NCI-H774 (cell line): ENCODE data around the gene ABHD14A.
"Not testable (repeated sequence)": the region's sequence is repeated elsewhere in the genome, so short reads cannot be mapped to it uniquely, and the experiment has no call there.

Source experiments
- DNase-seq: peaks from one replicate; lab custom pipeline; 2025; lab: John Stamatoyannopoulos, UW

ABHD14A gene

DNA sequence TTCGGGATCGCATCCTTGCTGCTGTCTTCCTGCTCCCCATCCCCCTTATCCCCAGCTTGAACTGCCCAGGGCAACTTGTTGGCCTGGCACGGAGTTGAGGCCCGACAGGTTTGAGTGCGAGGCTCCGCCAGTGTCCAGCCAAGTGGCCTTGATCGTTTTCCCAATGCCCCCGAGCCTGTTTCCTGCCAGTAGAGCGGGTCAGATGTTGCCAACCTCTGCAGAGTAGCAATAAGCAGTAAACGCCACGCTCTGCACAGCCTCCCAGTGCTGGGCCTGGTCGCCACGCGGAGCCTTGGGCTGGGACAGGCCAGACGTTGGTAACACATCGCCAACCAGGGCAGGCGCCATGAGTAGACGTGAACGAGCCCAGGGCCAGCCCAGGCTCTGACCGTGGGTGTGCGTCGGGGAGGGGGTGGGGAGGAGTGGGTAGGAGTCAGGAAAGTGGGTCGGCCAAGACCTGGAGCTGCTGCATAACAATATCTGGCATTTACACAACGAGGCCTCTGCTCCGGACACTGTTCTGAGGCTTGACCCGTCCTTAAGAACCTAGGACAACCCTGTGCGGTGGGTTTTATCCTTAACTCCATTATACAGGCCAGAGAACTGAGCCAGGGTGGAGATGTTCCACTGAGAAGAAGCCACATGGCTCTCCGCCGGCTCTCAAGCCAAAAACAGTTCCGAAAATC lies 444 bp upstream of the ABHD14A start:
- no peak for DNase-seq

DNA sequence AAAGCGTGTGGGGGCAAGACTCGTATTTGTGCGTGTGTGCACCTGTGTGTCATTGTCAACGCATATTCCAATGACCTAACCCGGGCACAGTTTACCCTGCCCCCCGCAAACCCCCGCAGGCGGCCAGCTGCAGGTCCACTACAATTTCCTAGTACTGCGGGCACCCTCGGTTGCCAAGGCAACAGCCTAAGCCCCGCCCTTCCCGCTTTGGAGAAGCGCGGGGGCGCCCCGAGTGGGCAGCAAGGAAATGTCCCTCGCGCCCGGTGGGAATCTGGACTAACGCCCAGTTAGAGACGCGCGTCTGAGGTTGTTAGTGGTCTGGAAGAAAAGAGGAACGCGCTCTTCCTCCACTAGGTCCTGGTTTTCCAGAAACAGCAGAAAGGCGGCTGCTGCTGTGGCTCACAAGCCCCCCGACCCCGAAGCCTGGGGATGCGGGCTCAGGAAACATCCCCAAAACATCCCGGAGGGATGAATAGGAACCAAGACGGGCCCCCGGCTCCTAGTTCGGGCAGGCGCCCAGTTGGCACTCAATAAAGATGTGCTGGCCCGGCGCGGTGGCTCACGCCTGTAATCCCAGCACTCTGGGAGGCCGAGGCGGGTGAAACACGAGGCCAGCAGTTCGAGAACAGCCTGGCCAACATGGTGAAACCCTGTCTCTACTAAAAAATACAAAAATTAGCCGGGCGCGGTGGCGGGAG lies 1.1 kb downstream of the ABHD14A start:
- no peak for DNase-seq

DNA sequence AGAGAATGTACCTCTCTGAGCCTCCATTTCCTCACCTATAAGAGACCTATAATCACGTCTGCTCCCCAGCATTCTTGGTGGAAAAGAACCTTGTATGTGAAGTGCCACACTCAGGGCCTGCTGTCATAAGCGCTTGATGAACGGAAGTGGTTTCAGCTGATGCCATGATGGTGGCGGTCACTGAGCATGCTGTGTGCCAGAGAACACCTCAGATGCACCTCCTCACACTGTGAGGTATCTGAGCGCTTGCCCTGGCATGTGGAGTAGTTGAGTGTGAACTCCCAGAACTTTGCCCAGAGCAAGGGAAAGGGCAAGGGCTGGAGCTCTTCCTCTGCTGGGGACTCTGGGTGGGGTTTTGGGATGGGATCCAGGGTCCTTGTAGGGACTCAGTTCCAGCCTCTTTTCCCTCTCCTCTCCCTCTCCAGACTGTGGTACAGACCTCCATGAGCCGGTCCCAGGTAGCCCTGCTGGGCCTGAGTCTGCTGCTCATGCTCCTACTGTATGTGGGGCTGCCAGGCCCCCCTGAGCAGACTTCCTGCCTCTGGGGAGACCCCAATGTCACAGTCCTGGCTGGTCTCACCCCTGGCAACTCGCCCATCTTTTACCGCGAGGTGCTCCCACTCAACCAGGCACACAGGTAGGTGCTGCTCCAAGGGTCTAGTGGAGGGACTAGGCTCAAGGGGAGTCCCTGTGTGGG lies 2.7 kb downstream of the ABHD14A start:
- DNase-seq = no peak

DNA sequence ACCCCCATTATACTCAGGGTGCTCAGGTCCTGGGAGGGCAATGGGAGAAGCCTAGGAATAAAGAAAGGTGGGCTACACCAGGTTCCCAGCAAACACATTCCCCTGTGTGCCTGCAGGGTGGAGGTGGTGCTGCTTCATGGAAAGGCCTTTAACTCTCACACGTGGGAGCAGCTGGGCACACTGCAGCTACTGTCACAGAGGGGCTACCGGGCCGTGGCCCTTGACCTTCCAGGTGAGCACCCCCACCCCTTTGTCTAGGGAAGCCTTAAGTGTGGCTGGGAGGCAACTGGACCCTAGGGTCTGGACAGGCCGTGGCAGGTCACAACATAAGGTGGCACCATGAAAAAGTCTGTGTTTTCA lies 3.3 kb downstream of the ABHD14A start:
- DNase-seq = no peak

DNA sequence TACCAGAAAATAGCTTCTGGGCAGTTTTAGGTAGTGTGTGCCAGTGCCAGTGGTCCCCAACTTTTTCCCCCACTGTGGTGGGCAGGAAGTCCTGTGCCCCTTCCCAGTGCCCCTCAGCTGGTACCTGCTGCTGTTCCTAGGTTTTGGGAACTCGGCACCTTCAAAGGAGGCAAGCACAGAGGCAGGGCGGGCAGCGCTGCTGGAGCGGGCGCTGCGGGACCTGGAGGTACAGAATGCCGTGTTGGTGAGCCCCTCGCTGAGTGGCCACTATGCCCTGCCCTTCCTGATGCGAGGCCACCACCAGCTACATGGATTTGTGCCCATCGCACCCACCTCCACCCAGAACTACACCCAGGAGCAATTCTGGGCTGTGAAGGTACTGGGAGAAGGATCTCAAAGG lies 5.4 kb downstream of the ABHD14A start:
- no peak for DNase-seq

DNA sequence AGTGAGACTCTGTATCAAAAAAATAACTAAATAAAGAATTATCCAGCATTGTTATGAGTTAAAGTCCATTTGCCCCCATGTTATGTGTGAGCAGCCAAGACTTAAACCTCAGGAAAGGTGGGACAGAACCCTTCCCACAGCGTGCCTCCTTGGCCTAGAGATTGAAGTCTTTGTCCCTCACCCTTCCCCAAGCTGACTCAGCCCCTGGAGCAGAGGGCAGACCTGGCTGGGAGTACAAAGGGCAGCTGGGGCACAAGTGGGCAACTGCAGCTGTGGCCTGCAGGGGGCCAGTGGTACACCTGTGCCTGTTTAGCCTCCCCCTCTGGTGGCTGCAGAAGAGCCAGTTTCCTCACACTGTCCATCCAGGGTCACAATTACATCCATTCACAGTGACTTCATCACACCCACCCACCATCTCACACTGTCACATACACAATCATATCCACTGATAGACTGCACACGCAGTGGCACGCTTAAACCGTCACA lies 7.5 kb downstream of the ABHD14A start:
- DNase-seq = no peak

DNA sequence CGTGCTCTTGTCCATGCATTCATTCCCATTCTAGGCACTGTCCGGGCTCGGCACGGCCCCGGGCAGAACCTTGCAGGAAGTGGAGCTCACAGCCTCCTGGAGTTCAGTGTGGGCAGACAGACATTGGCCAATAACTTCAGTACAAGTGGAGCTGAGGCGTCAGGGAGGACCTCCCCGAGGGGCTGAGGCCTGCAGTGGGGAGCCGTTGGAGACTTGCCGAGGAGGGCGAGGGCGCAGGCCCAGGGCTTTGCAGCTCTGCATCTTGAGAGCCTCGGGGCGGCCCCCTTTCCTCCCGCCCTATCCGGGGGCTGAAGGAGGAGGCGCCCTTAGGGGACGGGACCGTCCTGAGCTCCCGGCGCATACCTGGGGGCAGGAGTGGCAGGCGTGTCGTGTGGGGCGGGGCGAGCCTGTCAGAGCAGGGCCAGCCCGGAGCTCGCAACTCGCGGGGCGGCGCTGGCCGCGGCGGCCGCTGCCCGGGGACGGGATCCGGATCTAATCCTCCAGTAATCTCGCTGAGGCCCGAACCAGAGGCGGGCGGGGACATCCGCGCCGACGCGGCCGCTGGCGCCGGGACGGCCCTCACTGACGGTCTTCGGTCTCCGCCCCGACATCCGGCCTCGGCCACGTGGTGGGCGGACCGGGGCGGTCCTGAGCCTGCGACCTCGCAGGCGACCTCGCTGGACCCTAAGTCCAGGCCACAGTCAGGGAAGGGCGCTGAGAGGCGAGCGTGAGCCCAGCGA lies 8.1 kb downstream of the ABHD14A start, which contains the start of gene ACY1:
TSS of gene ACY1 (plus strand) at position 698 of the 740 bp plus-strand sequence. CDS start 530 bp downstream, outside the sequence.
- DNase-seq = peak; percentile 25

DNA sequence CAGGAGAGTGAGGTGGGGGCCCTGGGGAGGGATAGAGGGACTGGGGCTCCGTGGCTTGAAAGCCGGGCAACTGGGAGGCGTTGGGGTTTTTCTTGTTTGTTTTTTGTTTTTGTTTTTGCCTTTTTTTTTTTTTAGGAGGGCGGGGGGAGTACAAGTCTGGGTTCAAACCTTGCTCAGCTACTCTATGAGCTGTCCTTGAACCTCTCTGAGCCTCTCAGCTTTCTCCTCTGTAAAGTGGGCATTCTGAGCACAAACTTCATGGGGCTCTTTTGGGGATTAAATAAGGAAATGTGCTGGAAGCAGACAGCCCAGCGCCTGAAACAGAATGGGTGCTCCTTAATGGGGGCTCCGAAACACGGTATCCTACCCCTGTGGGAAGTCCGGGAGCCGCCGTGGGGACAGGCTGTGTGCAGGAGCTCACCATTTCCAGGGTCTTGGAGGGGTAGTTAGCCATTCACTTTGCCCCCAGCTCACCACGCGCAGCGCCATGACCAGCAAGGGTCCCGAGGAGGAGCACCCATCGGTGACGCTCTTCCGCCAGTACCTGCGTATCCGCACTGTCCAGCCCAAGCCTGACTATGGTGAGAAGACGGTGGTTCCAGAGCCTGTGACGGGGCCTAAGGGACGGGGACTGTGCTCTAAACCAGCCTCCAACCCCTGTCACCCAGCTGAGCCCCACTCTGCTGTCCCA lies 8.9 kb downstream of the ABHD14A start:
- DNase-seq = no peak

DNA sequence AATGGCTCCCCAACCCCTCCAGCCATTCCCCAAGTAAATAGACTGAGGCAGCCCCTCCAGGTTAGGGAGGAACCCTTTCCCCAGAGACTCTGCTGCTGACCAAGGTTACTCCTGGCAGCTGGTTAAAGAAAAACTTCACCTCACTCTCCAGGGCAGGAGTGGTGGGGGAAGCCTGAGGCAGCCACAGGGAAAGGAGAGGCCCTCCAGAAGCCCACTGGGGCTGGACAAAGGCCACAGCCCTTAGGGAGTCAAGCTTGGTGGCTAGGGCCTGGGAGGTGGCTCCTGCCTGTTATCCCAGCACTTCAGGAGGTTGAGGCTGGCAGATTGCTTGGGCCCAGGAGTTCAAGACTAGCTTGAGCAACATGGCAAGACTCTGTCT lies 9.4 kb downstream of the ABHD14A start:
- no peak for DNase-seq

DNA sequence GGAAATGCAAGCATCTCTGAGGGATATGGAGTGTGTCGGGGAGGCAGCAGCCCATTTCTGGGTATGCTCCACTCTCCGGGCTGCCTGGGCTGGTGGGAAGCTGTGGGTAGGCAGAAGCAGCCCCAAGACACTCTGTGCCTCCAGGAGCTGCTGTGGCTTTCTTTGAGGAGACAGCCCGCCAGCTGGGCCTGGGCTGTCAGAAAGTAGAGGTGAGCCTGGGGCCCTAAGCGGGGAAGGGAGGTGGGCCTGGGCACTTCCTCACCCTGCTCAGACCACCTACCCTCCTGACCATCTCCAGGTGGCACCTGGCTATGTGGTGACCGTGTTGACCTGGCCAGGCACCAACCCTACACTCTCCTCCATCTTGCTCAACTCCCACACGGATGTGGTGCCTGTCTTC lies 10.2 kb downstream of the ABHD14A start:
- no peak for DNase-seq

DNA sequence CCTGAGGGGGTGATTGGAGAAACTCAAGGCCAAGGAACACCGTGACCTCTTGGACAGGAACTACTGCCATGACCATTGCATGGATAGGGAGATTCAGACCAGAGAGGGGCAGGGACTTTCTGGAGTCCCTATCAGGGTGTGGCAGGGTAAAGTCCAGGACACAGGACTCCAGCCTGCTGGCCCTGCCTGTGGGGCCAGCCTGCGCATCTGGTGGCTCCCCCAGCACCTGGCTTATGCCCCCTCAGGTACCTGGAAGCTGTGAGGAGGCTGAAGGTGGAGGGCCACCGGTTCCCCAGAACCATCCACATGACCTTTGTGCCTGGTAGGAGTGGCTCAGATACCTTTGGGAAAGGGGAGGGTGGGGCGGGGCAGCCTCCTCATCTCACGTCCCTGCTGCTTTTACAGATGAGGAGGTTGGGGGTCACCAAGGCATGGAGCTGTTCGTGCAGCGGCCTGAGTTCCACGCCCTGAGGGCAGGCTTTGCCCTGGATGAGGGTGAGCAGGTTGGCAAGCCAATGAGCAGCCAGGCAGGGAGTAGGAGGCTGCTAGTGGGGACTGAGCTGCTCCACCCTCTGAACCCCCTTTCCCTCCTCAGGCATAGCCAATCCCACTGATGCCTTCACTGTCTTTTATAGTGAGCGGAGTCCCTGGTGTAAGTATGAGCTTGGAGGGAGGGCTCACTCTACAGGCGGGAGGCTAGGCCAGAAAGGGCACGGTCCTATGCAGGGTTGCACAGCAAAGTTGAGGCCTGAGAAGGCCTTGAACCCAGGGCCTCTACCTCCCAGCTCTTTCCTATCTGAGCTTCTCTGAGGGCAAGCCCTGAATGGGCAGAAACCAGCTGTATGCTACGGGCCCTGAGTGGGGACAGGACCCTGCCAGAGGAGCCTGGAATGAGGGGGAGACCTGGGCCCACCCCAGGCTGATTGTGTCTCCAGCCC lies 11.4 kb downstream of the ABHD14A start:
- DNase-seq = no peak

DNA sequence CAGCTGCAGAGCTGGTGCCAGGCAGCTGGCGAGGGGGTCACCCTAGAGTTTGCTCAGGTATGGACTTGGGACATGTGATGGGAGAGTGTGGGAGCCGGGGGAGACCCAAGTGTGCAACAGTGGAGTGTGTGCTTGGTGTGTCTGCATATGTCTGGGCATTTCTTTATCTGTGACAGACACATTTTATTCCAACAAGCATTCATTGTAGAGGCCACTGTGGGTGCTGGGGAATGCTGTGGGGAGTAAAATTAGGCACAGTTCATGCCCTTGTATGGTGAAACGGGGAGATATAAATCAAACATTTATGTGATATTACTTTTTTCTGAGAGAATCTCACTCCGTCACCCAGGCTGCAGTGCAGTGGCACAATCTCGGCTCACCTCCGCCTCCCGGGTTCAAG lies 12.7 kb downstream of the ABHD14A start:
- no peak for DNase-seq

DNA sequence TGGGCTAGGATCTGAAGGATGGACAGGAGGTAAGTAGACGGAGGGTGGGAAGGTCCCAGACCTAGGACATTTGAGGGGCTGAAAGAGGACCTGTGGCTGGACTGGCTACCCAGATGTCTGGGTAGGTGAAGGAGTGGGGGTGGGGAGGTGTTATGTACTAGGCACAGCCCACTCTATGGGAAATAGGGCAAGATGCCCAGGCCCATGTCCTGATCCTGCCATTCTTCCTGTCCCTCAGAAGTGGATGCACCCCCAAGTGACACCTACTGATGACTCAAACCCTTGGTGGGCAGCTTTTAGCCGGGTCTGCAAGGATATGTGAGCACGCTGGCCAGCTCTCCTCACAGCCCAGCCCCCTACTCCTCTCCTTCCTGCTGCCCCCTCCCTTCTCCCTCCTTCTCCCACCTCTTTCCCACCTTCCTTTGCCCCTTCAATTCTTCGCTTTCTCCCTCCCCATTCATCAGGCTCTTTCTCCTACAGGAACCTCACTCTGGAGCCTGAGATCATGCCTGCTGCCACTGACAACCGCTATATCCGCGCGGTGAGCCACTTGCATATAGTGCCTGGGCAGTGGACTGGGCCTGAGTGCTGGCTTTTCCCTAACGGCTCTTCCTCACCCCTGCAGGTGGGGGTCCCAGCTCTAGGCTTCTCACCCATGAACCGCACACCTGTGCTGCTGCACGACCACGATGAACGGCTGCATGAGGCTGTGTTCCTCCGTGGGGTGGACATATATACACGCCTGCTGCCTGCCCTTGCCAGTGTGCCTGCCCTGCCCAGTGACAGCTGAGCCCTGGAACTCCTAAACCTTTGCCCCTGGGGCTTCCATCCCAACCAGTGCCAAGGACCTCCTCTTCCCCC lies 13.7 kb downstream of the ABHD14A start:
- DNase-seq = no peak

DNA sequence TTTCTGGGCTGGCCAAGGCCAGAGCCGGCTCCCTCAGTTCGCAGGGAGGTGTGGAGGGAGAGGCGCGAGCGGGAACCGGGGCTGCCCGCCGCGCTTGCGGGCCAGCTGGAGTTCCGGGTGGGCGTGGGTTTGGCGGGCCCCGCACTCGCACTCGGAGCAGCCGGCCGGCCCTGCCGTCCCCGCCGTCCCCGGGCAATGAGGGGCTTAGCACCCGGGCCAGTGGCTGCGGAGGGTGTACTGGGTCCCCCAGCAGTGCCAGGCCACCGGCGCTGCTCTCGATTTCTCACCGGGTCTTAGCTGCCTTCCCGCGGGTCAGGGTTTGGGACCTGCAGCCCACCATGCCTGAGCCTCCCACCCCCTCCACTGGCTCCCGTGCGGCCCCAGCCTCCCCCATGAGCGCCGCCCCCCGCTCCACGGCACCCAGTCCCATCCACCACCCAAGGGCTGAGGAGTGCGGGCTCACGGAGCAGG lies 15.7 kb downstream of the ABHD14A start:
- DNase-seq = not testable (repeated sequence)

DNA sequence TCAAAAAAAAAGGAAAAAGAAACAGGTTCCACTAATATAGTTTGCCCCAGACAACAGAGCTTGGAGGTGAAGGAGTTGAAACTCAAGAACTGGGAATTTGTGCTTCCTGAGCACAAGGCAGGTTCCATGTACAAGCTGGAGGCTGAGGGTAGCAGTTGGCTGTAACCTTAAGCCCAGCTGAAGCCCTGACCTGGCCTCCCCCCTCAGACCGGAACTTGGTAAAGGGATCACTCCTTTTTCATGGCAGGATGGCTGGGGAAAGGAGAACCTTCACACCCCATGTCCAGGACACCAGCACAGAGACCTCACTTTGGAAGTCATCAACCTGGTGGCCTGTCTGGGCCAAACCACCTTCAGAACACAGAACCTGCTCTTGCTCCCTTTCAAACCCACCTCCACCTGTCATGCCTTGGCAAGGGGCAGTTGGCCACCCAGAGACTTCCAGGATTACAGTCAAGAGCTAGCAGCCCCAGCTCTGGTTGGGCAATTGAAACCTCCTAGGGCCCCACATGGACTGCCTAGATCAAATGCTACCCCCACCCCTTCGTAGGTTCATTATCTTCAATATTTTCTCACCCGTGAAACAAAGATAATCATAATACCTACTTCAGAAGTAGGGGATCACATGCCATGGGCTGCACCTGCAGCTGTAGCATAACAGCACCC lies 17.3 kb downstream of the ABHD14A start:
- DNase-seq = no peak

DNA sequence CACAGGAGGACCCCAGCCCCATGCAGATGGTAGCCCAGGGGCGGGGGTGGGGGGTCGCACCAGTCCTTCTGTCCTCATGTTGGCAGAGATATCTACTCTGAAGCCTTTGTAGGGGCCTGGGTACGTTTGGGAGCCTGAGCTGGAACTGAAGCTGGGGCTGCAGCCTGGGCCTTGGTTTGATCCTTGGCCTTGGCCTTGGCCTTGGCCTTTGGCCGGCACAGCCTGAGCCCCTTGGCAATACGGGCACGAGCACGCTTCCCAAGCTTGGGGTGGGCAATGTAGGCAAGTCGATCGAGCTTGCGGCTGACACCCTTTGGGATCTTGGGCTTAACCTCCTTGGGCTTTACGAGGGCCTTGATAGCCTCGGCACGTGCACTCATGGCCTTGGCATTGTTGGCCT lies 18.8 kb downstream of the ABHD14A start:
- not testable (repeated sequence) for DNase-seq

DNA sequence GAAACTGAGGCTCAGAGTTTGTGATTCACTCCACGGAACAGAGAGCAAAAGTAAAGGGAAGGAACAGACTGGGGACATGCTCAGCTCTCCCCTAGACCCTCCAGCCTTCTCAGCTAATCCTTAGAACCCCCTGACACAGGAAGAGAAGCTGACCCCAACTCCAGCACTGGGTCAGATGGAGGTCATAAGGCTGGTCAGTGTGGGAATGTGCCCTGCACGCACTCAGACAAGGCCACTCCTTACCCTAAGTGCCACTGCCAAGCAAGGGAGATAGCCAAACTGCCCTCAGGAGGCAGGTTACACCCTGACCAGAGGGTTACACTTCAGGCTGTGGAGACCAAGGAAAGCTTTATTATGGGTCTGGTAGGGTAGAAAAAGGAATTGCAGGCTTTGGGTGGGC lies 19.7 kb downstream of the ABHD14A start:
- DNase-seq = no peak

DNA sequence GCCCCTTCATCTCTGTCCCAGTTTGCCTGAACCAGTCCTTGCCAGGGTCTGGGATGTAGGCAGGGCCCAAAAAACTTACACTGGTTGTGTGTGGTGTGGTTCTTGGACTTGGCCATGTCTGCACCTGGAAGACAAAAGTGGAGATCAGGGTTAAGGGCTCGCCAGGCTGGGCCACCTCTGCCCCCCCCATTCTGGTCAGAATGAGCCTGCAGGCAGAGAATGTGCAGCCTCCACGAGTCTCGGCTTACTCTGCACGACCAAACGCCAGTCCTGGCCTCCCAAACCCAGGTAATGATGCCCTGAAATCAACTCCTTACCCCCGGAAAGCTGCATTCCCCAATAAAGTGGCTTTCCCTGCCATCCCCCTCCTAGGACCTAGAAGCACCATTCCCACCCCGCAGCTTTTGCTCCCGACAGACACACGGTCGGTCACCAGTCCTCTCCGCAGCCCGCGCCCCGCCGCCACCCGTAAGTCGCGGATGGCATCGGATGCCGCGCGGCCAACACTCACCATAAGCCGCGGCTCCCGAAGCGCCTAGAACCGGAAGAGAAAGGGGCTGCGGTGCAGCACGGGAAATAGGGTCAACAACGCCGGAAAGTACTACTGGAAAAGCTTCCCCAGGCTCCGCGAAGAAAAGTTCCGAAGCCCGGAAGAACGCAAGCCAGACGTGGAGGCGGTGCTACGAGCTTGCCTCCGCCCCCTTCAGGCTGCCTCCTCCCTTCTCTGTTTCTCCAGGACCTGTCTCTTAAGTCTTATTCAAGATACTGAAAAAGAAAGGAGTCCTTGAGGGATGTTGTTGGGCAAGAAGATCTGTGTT lies 20.7 kb downstream of the ABHD14A start, which contains the start of gene RPL29:
TSS of gene RPL29 (minus strand) at position 550 of the 818 bp plus-strand sequence. CDS start at position 116, 434 bp downstream.
- DNase-seq = peak; percentile 74
